Thymus (tissue), 11 donors: ENCODE data around the gene GALNTL6. TPM values are rescaled to one million over a fixed set of nuclear protein-coding genes. Genes with fewer than 3 reads are reported as not detected.
"Not testable (repeated sequence)": the region's sequence is repeated elsewhere in the genome, so short reads cannot be mapped to it uniquely, and the experiment has no call there.

Experiments
- DNase-seq, 9 donors: peaks; one replicate each; pipeline ENCODE4 v3.0.0-alpha.2; 2013; ENCODE audit warnings: low spot score in 9 of 9, low read depth in 6 of 9, missing footprints in 1 of 9
- H3K27ac ChIP-seq, 2 donors: one replicate each; pipeline ENCODE4 v1.5.1; 2013; ENCODE audit warnings: control low read depth in 1 of 2, low read depth in 1 of 2, low read length in 1 of 2, mild to moderate bottlenecking in 1 of 2, moderate library complexity in 1 of 2
- H3K27me3 ChIP-seq, 2 donors: one replicate each; pipeline ENCODE4 v1.5.1; 2013; ENCODE audit warnings: low read length in 1 of 2; ENCODE audit not compliant: control insufficient read depth in 2 of 2, insufficient read depth in 1 of 2
- H3K36me3 ChIP-seq, 2 donors: one replicate each; pipeline ENCODE4 v1.5.1; 2013; ENCODE audit warnings: low read length in 1 of 2, mild to moderate bottlenecking in 1 of 2, moderate library complexity in 1 of 2; ENCODE audit not compliant: control insufficient read depth in 2 of 2, insufficient read depth in 2 of 2
- H3K4me1 ChIP-seq, 2 donors: one replicate each; pipeline ENCODE4 v1.5.1; 2013; ENCODE audit warnings: low read length in 2 of 2; ENCODE audit not compliant: control insufficient read depth in 2 of 2, insufficient read depth in 2 of 2
- H3K4me3 ChIP-seq, 2 donors: one replicate each; pipeline ENCODE4 v1.5.1; 2013; ENCODE audit warnings: low read length in 2 of 2, control low read depth in 1 of 2, mild to moderate bottlenecking in 1 of 2
- H3K9me3 ChIP-seq, 2 donors: one replicate each; pipeline ENCODE4 v1.5.1; 2013; ENCODE audit warnings: low read length in 1 of 2, mild to moderate bottlenecking in 1 of 2; ENCODE audit not compliant: control insufficient read depth in 2 of 2, insufficient read depth in 1 of 2
- WGBS: extraction: QIAGEN DNeasy Blood & Tissue Kit; methylation state at CpG from one replicate; pipeline ENCODE4 v1.1.7; 2013; 5-methylcytosine and 5-hydroxymethylcytosine counted together
- polyA plus RNA-seq: library from polyadenylated mRNA; stranded (reverse); fragments of 200-250 nt; gene quantifications from one replicate; pipeline ENCODE4 v1.2.3, GENCODE V29; 2013
- total RNA-seq: library from RNA; stranded (reverse); fragments of 120-200 nt; gene quantifications from one replicate; pipeline ENCODE4 v1.2.4, GENCODE V29; 2013
- donor health status: healthy.

The GALNTL6 gene
- total and polyA plus RNA-seq, 2 donors = 0.05 TPM

DNA sequence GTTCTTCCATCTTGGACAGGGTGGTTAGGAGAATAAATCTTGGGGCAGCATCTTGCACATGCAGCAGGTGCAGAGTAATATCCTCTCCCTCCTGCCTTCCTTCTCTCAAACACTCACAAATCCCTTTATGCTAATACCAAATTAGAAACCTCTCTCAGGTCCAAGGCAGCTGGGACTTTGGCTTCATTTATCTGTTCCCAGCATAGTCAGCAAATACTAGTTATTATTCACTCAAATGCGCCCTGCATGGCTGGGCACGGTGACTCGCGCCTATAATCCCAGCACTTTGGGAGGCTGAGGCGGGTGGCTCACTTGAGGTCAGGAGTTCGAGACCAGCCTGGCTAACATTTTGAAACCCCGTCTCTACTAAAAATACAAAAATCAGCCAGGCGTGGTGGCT, 1199.4 kb downstream of the GALNTL6 start:
- H3K36me3 ChIP-seq = no peaks in the 10 kb centered on the region
- H3K27me3 ChIP-seq = no peaks in the 10 kb centered on the region
- no peaks in the 10 kb centered on the region for H3K4me1 ChIP-seq
- no peak for DNase-seq
- 98% methylated on average over 8 of the region's 8 CpGs for WGBS
- H3K4me3 ChIP-seq = no peak overlapping the region
- H3K27ac ChIP-seq = no peak overlapping the region
- no peaks in the 10 kb centered on the region for H3K9me3 ChIP-seq

DNA sequence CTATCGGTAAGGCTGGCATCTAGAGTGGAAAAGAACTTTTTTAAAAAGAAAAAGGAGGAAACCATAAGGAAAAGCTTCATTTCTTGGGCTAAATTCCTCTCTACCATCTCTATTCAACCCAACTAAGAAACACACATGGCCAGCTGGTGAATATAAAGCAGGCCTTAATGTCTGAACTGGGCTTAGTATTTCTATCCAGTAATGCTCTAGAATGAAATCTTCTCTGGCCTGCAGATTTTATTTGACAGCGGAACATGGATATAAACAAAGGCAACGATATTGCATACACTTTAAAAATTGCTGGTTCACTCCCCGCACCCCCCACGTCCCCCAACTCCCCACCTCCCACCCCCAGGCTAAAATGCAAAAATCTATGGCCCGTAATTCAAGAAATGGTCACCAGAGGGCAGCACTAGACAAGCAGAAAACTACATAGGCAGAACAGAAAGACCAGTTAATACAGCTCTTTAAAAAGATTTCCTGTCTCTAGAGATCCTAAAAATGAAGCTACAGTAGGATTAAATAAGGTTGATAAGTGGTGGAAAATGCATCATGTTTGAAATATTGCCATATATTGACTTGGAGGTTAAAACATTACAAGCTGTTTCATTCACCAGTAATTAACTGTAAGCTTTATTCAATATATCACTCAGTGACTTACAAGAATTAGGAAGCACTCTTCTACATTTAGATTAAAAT, 1200.2 kb downstream of the GALNTL6 start:
- peak in 8 of 9 donors; percentile 44 to 83 (median 70) for DNase-seq
- Histone ChIP-seq H3K4me3 (no peak overlapping the region), H3K4me1 (no peaks in the 10 kb centered on the region), H3K9me3 (no peaks in the 10 kb centered on the region), H3K27ac (no peak overlapping the region), H3K36me3 (no peaks in the 10 kb centered on the region), H3K27me3 (no peaks in the 10 kb centered on the region)
- 21% methylated on average over 6 of the region's 6 CpGs for WGBS

DNA sequence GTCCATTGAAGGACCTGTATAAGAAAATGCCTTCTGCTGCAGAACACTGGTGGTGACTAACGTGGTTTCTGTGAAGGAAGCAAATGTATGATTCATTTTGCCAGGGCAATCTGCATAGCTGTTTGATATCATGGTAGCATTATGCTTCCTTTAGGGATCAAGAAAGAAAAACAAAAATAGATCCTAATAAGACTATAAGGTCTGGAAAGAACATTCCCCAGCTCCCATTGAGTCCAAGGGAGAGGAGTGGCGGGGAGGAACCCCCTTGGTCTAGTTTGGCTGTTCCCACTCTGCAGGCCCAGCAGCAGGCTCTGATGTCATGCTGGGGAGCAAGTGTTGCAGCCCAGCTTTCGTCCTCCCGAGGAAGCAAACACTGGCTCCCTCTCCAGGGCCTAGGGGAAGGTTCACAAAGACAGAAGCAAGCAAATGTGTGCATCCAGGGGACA, 1200.9 kb downstream of the GALNTL6 start:
- WGBS = 79% methylated on average over 4 of the region's 4 CpGs

DNA sequence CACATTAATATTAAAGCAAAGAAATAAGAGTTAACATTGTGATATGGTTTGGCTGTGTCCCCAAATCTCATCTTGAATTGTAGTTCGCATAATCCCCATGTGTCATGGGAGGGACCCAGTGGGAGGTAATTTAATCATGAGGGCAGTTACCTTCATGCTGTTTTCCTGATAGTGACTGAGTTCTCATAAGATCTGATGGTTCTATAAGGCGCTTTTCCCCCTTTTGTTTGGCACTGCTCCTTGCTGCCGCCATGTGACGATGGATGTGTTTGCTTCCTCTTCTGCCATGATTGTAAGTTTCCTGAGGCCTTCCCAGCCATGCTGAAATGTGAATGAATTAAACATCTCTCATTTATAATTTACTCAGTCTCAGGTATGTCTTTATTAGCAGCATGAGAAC, 1201.6 kb downstream of the GALNTL6 start:
- 98% methylated on average over 4 of the region's 4 CpGs for WGBS
- H3K36me3 ChIP-seq = no peaks in the 10 kb centered on the region
- no peak for DNase-seq
- H3K4me1 ChIP-seq = no peaks in the 10 kb centered on the region
- no peaks in the 10 kb centered on the region for H3K27me3 ChIP-seq
- H3K9me3 ChIP-seq = no peaks in the 10 kb centered on the region
- no peak overlapping the region for H3K27ac ChIP-seq
- no peak overlapping the region for H3K4me3 ChIP-seq

More for the DNA sequence above, 1200.9 kb downstream of the GALNTL6 start:
- DNase-seq = no peak
- Histone ChIP-seq H3K27ac (no peak overlapping the region), H3K4me3 (no peak overlapping the region), H3K27me3 (no peaks in the 10 kb centered on the region), H3K36me3 (no peaks in the 10 kb centered on the region), H3K9me3 (no peaks in the 10 kb centered on the region), H3K4me1 (no peaks in the 10 kb centered on the region)

DNA sequence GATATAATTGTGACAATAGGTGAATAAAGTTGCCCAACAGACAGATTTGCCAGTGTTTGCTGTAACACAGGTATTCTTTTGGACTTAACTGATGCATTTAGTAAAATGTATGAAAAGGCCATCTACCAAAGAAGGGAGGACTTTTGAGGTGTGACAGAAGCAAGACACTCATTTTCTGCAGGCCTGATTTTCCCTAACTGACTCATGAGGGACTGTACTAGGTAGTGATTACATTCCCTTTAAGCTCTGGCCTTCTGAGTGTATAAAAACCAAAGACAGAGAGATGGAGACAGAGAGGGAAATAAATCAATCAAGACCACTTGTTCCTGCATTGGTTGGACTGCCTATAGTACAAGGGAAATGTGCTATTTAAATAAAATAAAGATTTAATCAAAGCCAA, 1204.6 kb downstream of the GALNTL6 start:
- Histone ChIP-seq H3K4me3 (no peak overlapping the region), H3K36me3 (no peaks in the 10 kb centered on the region), H3K9me3 (no peaks in the 10 kb centered on the region), H3K27ac (no peak overlapping the region), H3K27me3 (no peaks in the 10 kb centered on the region), H3K4me1 (no peaks in the 10 kb centered on the region)
- no peak for DNase-seq

DNA sequence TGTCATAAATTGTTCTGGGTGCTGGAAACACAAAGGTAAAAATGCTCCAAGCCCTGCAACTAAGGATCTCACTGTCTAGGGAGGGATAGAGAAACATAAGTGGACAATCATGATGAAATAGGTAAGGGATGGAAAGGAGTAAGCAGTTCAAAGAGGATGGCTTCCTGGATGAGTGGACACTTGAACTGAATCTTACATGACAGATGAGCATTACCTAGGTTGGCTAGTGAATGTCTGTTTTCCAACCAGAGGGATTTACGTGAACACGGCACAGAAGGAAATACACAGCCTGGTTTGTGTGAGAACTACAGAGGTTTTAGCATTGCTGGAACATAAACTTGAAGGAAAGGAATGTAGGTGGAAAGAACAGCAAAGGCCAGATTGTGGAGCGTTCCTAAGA, 1205.2 kb downstream of the GALNTL6 start:
- Histone ChIP-seq H3K9me3 (no peaks in the 10 kb centered on the region), H3K27me3 (no peaks in the 10 kb centered on the region), H3K4me3 (no peak overlapping the region), H3K27ac (no peak overlapping the region), H3K36me3 (no peaks in the 10 kb centered on the region), H3K4me1 (no peaks in the 10 kb centered on the region)
- WGBS = over 99% methylated on average over 3 of the region's 3 CpGs
- DNase-seq = no peak

DNA sequence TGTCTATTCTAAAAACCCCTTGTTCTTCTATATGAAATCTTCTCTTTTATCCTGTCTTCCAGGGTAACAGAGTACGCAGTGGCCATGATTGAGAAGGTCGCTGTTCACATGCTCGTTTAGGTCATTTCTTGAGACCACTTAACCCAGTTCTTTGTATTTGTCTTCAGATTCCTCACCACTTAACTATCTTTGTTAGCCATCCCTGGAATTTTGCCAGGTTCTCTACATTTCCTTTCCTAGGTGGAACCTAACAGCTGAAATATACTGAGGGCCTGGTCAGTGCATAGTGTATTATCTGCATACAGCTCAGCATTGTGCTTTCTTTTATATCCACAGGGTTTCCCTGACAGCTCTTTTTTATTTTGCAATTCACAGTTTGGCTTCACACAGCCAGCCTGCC, 1206.5 kb downstream of the GALNTL6 start:
- DNase-seq = no peak
- WGBS = 98% methylated on average over 3 of the region's 3 CpGs
- peaks cover 1 to 3% of the 10 kb centered on the region in 2 donors for H3K4me1 ChIP-seq
- H3K27me3 ChIP-seq = no peaks in the 10 kb centered on the region
- H3K27ac ChIP-seq = no peak overlapping the region
- no peaks in the 10 kb centered on the region for H3K36me3 ChIP-seq
- no peak overlapping the region for H3K4me3 ChIP-seq
- no peaks in the 10 kb centered on the region for H3K9me3 ChIP-seq

DNA sequence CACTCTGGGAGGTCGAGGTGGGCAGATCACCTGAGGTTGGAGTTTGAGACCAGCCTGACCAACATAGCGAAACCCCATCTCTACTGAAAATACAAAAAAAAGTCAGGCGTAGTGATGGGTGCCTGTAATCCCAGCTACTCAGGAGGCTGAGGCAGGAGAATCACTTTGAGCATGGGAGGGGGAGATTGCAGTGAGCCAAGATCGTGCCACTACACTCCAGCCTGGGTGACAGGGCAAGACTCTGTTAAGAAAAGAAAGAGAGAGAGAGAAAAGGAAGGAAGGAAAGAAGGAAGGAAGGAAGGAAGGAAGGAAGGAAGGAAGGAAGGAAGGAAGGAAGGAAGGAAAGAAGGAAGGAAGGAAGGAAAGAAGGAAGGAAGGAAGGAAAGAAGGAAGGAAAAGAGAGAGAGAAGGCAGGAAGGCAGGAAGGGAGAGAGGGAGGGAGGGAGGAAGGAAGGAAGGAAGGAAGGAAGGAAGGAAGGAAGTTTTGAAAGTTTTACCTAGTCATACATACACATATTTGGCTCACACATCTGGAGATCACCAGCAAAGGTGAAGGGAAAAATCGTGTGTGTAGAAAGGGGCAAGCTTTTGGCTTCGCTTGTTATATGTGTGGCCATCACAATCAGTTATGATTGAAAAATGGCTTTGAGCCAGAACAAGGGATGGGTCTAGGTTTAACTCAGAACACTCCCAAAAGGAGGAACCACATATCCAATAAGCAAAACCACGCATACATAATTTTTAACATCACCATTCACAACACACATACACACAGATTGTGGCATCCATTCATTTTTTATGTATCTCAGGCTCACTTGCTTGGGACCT, 1208.8 kb downstream of the GALNTL6 start:
- 95% methylated on average over 7 of the region's 7 CpGs for WGBS
- not testable (repeated sequence) for H3K36me3 ChIP-seq, DNase-seq

DNA sequence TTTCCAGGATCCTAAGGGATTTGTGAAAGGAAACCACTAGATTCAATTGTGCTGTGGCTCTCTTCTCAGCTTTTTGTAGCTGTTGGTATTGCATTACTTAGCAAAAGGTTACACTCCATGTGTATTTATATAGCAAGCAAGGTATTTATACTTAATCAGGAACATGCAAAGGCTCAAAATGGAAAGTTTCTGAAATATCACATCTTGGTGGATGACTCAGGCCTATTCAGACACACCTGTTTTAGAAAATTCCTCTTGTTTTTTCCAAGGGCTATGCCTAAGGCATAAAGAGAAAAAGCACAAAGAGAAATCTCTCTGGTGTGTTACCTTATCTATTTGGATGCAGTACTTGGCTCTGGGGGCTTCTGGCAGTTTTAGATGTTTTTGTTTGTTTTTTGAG, 1211.0 kb downstream of the GALNTL6 start:
- no peak for DNase-seq
- no peaks in the 10 kb centered on the region for H3K9me3 ChIP-seq
- H3K4me1 ChIP-seq = peaks cover 5 to 11% of the 10 kb centered on the region in 2 donors
- no peaks in the 10 kb centered on the region for H3K36me3 ChIP-seq
- H3K27me3 ChIP-seq = no peaks in the 10 kb centered on the region
- H3K4me3 ChIP-seq = no peak overlapping the region
- no peak overlapping the region for H3K27ac ChIP-seq

More for the DNA sequence above, 1208.8 kb downstream of the GALNTL6 start:
- not testable (repeated sequence) for H3K4me3 ChIP-seq, H3K27ac ChIP-seq, H3K27me3 ChIP-seq, H3K9me3 ChIP-seq
- peaks cover 5 to 11% of the 10 kb centered on the region in 2 donors for H3K4me1 ChIP-seq
